GM21390 (cell line): ENCODE results near the gene NANS.
A peak's percentile ranks its signal among the peaks of the same experiment; 100 is the strongest.

Source experiments
- ATAC-seq: cut with Tn5 transposase; IDR thresholded peaks from one replicate; pipeline ENCODE4 v1.9.1; 2021; ENCODE audit not compliant: unreplicated experiment

Gene NANS

DNA sequence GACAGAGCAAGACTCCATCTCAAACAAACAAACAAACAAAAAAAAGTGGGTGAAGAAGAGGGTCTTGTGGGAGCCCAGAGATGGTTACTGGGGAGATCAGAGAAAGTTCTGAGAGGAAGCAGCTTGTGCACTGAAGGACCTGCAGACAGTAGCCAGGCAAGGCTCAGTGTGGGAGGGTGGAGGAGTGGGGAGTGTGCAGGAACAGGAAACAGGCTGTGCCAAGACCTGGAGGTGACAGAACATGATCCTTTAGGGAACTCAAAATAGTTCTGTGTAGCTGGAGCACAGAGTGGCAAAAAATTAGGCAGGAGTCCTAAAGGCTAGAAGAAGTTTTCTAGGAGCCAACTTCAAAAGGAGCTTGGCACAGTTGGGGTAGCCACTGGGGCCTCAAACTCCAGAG lies 19.2 kb upstream of the NANS start:
- no peak for ATAC-seq

GRCh38 chr9:98038958-98039357 lies 17.6 kb upstream of the NANS start:
- peak; percentile 39 for ATAC-seq

GRCh38 chr9:98039607-98040017 lies 16.9 kb upstream of the NANS start:
- no peak for ATAC-seq

- no peak for ATAC-seq
Measured at GRCh38 chr9:98040212-98040611, 16.3 kb upstream of the NANS start.

- no peak for ATAC-seq
Measured at GRCh38 chr9:98043915-98044314, 12.6 kb upstream of the NANS start.

- ATAC-seq: peak; percentile 84
Measured at GRCh38 chr9:98045234-98046179, 11.0 kb upstream of the NANS start.

- no peak for ATAC-seq
Measured at GRCh38 chr9:98046180-98046543, 10.4 kb upstream of the NANS start.

DNA sequence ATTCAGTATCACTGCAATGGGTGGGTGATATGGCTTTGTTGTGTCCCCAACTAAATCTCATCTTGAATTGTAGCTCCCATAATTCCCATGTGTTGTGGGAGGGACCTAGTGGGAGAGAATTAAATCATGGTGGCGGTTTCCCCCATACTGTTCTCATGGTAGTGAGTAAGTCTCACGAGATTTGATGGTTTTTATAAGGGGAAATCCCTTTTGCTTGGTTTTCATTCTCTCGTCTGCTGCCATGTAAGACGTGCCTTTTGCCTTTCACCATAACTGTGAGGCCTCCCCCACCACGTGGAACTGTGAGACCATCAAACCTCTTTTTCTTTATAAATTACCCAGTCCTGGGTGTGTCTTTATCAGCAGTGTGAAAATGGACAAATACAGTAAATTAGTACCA lies 9.5 kb upstream of the NANS start:
- ATAC-seq: no peak

GRCh38 chr9:98049288-98050072 lies 7.1 kb upstream of the NANS start:
- ATAC-seq: no peak

- no peak for ATAC-seq
Measured at GRCh38 chr9:98050351-98050750, 6.2 kb upstream of the NANS start.

- ATAC-seq: no peak
Measured at GRCh38 chr9:98054376-98054951, 2.1 kb upstream of the NANS start.

DNA sequence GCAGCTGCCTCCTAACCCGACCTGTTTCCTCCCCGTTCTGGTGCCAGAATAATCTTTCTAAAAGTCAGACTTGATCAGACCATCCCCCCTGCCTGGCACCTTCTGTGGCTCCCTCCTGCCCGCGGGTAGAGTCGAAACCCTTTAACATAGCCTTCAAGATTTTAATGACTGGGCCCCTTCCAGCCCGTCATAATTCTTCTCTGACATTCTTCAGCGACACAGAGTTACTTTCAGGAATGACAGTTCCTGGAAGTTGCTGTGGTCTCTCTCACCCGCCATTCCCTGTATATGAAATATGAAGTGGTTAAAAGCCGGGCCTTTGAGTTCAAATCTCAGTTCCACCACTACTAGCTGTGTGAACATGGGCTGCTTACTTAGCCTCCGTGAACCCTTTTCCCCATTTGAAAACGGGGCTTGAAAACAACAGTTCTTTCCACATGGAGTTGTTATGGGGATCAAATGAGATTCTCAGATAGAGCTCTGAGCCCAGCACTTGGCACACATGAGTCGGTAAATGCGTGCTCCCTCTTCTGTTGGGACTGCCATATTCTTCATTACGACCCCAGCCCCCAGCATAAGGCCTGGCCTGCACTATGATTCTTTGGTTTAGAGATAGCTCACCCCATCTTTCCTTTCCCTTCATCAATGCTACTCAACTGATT lies 737 bp downstream of the NANS start:
- no peak for ATAC-seq

- ATAC-seq: no peak
Measured at GRCh38 chr9:98062161-98062560, 5.6 kb downstream of the NANS start.

- no peak for ATAC-seq
Measured at GRCh38 chr9:98064623-98065392, 8.3 kb downstream of the NANS start.

GRCh38 chr9:98066235-98066634 lies 9.7 kb downstream of the NANS start:
- ATAC-seq: no peak

DNA sequence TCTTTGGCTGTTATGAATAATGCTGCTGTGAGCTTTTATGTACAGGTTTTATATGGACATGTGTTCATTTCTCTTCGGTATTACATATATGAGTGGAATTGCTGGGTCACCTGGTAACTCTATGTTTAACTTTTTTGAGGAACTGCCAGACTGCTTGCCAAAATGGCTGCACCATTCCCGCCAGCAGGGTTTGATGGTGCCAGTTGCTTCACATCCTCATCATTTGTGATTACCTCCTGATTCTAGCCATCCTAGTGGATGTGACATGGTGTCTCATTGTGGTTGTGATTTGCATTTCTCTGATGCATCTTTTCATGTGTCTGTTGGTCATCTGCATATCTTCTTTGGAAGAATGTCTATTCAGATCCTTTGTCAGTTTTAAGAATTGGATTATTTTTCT lies 10.7 kb downstream of the NANS start:
- no peak for ATAC-seq

DNA sequence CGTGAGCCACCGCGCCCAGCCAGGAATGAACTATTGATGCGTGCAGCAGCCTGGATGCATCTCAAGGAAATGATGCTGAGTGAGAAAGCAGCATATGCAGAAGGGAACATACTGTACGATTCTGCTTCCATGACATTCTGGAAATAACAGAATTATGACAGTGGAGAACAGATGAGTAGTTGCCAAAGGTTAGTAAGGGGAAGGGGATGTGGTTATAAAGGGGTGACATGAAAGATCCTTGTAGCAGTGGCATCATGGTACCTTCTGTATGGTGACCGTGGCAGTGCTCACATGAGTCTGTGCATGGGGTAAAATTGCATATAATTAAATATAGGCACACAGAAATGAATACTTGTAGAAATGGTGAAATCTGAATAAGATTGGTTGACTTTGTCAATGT lies 13.0 kb downstream of the NANS start:
- no peak for ATAC-seq

- ATAC-seq: no peak
Measured at GRCh38 chr9:98070704-98071103, 14.2 kb downstream of the NANS start.

GRCh38 chr9:98071737-98072136 lies 15.2 kb downstream of the NANS start:
- no peak for ATAC-seq
